OCI-LY3 (cell line): ENCODE measurements around the gene ENO1.

Experiments
- H2AFZ ChIP-seq: fragments of 200-600, 300-600 bp; shearing (Covaris generic); 2 replicates; pipeline ENCODE4 v1.6.0; 2014; ENCODE audit warnings: antibody characterized with exemption, low read depth, low read length
- H3K27ac ChIP-seq: fragments of 200-600, 300-600 bp; sonication (generic); 2 replicates; pipeline ENCODE4 v1.5.1; 2014; ENCODE audit warnings: mild to moderate bottlenecking, low read length, moderate library complexity, mixed read lengths
- H3K27me3 ChIP-seq: fragments of 200-600, 300-600 bp; sonication (generic); 2 replicates; pipeline ENCODE4 v1.6.1; 2014; ENCODE audit warnings: low read depth, low read length, mixed read lengths
- H3K36me3 ChIP-seq: fragments of 200-600, 300-600 bp; sonication (generic); replicated peaks from 2 replicates; pipeline ENCODE3; 2014; ENCODE audit warnings: low read depth, low read length, mixed read lengths
- H3K4me1 ChIP-seq: fragments of 300-600, 200-600 bp; sonication (generic); 2 replicates; pipeline ENCODE4 v1.6.1; 2014; ENCODE audit warnings: low read length, mixed read lengths
- H3K4me2 ChIP-seq: fragments of 200-600, 300-600 bp; sonication (generic); 2 replicates; pipeline ENCODE4 v1.6.1; 2014; ENCODE audit warnings: low read length, mixed read lengths
- H3K4me3 ChIP-seq: fragments of 300-600, 200-600 bp; sonication (generic); 2 replicates; pipeline ENCODE4 v1.5.1; 2014; ENCODE audit warnings: antibody characterized with exemption, mild to moderate bottlenecking, low read length, moderate library complexity
- H3K79me2 ChIP-seq: fragments of 300-600, 200-600 bp; shearing (Covaris generic); 2 replicates; pipeline ENCODE4 v1.6.1; 2014; ENCODE audit warnings: mild to moderate bottlenecking, low read length, mixed read lengths
- H3K9ac ChIP-seq: fragments of 300-600, 200-600 bp; shearing (Covaris generic); 2 replicates; pipeline ENCODE4 v1.6.0; 2014; ENCODE audit warnings: mild to moderate bottlenecking, low read length, moderate library complexity
- H3K9me3 ChIP-seq: fragments of 200-600, 300-600 bp; shearing (Covaris generic); 2 replicates; pipeline ENCODE4 v1.6.1; 2014; ENCODE audit warnings: low read length, mixed read lengths; ENCODE audit not compliant: insufficient read depth
- H4K20me1 ChIP-seq: fragments of 200-600, 300-600 bp; sonication (generic); 2 replicates; pipeline ENCODE4 v1.6.1; 2016; ENCODE audit warnings: low read length, mixed read lengths; ENCODE audit not compliant: insufficient read depth
- EZH2phosphoT487 ChIP-seq: fragments of 200-600 bp; shearing (Covaris generic); IDR thresholded peaks from 2 replicates; pipeline ENCODE4 v1.6.1; 2018; ENCODE audit warnings: antibody characterized with exemption, mixed run types, low read depth
- TF ChIP-seq, protein P1 (sequence below): fragments of 200-600, 300-600 bp; sonication (generic); IDR thresholded peaks from 2 replicates; pipeline ENCODE4 v1.5.1; 2014; ENCODE audit warnings: antibody characterized with exemption, low read length, low read depth

The ENO1 gene

GRCh38 chr1:8866173-8866791 lies 12.2 kb downstream of the ENO1 start:
- Histone ChIP-seq H3K79me2 (peaks cover 37% of the 10 kb centered on the region), H3K4me3 (no peak overlapping the region), H3K9me3 (no peaks in the 10 kb centered on the region), H3K4me2 (no peak overlapping the region), H3K27me3 (no peaks in the 10 kb centered on the region), H3K27ac (no peak overlapping the region), H3K36me3 (peaks cover 86% of the 10 kb centered on the region), H3K9ac (no peak overlapping the region), H3K4me1 (no peaks in the 10 kb centered on the region), H4K20me1 (peaks cover 88% of the 10 kb centered on the region), H2AFZ (no peak overlapping the region)
- TF ChIP-seq, protein P1, sequence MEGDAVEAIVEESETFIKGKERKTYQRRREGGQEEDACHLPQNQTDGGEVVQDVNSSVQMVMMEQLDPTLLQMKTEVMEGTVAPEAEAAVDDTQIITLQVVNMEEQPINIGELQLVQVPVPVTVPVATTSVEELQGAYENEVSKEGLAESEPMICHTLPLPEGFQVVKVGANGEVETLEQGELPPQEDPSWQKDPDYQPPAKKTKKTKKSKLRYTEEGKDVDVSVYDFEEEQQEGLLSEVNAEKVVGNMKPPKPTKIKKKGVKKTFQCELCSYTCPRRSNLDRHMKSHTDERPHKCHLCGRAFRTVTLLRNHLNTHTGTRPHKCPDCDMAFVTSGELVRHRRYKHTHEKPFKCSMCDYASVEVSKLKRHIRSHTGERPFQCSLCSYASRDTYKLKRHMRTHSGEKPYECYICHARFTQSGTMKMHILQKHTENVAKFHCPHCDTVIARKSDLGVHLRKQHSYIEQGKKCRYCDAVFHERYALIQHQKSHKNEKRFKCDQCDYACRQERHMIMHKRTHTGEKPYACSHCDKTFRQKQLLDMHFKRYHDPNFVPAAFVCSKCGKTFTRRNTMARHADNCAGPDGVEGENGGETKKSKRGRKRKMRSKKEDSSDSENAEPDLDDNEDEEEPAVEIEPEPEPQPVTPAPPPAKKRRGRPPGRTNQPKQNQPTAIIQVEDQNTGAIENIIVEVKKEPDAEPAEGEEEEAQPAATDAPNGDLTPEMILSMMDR, result no peak

DNA sequence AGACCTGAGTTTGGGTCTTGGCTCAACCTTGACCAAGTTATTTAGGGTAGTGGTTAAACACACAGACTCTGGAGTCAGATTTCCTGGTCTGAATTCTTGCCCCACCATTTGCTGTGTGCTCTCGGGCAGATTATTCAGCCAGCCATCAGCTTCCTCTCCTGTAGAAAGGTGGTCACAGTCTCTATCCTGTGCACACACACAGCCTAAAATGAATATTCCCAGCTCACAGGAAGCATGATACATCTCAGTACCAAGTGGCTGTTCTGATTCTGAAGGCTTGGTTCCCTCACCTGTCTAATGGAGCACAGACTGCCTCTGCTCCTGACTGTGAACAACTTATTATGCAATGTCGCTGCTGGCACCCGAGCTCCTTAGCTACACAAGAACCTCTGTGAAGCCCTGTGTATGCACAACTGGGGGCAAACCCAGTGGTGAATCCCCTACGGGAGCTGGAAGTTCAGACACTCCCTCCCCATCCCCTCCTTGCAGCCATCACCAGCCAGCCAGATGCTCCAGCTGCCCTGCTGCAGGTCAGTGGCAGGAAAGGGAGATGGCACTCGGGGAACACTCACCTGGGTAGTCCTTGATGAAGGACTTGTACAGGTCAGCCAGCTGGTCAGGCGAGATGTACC lies 13.7 kb downstream of the ENO1 start:
- no peak overlapping the region for H3K4me2 ChIP-seq

GRCh38 chr1:8863794-8864233 lies 14.7 kb downstream of the ENO1 start:
- Histone ChIP-seq H3K79me2 (peaks cover 17% of the 10 kb centered on the region), H3K9me3 (no peaks in the 10 kb centered on the region), H3K4me2 (no peak overlapping the region), H3K4me3 (no peak overlapping the region), H3K9ac (no peak overlapping the region), H3K4me1 (no peaks in the 10 kb centered on the region), H3K36me3 (peaks cover 76% of the 10 kb centered on the region), H3K27me3 (no peaks in the 10 kb centered on the region), H3K27ac (no peak overlapping the region), H4K20me1 (peaks cover 86% of the 10 kb centered on the region), H2AFZ (no peak overlapping the region)
- TF ChIP-seq EZH2phosphoT487, result no peak
- TF ChIP-seq, protein P1, result no peak

More for the DNA sequence above, 13.7 kb downstream of the ENO1 start:
- Histone ChIP-seq H3K9me3 (no peaks in the 10 kb centered on the region), H3K27me3 (no peaks in the 10 kb centered on the region), H3K4me3 (no peak overlapping the region), H3K36me3 (peaks cover 83% of the 10 kb centered on the region), H3K4me1 (no peaks in the 10 kb centered on the region), H3K27ac (no peak overlapping the region), H3K79me2 (peaks cover 23% of the 10 kb centered on the region), H4K20me1 (peaks cover 86% of the 10 kb centered on the region), H3K9ac (no peak overlapping the region), H2AFZ (no peak overlapping the region)
- TF ChIP-seq EZH2phosphoT487, result no peak
- TF ChIP-seq, protein P1, result no peak

DNA sequence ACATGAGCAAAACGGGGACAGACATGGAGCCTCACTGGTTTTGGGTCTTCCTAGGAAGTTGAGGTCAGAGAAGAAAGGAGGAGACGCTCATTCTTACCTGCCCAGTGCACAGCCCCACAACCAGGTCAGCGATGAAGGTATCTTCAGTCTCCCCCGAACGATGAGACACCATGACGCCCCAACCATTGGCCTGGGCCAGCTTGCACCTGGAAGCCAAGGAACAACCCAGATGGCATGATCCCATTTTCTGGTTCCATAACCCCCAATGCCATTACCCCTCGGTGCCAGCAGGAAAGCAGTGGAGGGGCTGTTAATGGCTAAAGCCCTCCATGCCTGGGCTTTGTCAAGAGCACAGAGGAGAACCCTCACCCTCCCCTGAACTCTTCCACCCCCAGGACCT lies 15.3 kb downstream of the ENO1 start:
- H3K4me2 ChIP-seq, result no peak overlapping the region
- H3K9ac ChIP-seq, result no peak overlapping the region
- H3K4me3 ChIP-seq, result no peak overlapping the region
- H2AFZ ChIP-seq, result no peak overlapping the region
- peaks cover 15% of the 10 kb centered on the region for H3K79me2 ChIP-seq
- H3K36me3 ChIP-seq, result peaks cover 77% of the 10 kb centered on the region
- no peaks in the 10 kb centered on the region for H3K27me3 ChIP-seq
- no peak overlapping the region for H3K27ac ChIP-seq
- no peak for TF ChIP-seq EZH2phosphoT487
- TF ChIP-seq, protein P1, result no peak
- no peaks in the 10 kb centered on the region for H3K9me3 ChIP-seq
- no peaks in the 10 kb centered on the region for H3K4me1 ChIP-seq
- H4K20me1 ChIP-seq, result peaks cover 87% of the 10 kb centered on the region
